ENCODE data around the gene GPRC5C. TPM values are rescaled to one million over a fixed set of nuclear protein-coding genes. Genes with fewer than 3 reads are reported as not detected.
"Not testable (repeated sequence)": the region's sequence is repeated elsewhere in the genome, so short reads cannot be mapped to it uniquely, and the experiment has no call there.

The GPRC5C gene
- total RNA-seq, 6 experiments from 2014 or later: not detected

DNA sequence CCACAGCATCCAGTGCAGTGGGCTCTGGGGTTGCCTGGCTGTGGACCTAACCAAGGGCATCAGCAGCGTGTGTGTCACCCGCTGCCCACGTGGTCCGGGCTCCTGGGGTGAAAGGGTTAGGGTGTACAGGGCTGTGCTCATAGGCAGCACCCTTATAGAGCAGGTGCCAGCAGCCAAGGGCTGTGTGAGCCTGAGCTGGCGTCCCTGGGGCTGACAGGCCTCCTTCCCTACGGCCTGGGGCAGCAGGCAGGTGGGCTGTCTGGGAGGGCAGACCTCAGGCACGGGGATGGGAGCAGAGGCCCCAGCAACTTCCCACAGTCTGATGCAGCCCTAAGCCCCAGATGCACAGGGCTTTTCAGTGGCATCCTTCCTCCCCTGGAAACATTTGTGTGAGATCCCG, 48.4 kb downstream of the GPRC5C start:
- DNase-seq: no peak
- Mint-ChIP-seq H3K9me3 (peaks cover 90% of the 10 kb centered on the region), H3K4me3 (no peak overlapping the region), H3K27me3 (ENCODE audit: insufficient read depth) (no peaks in the 10 kb centered on the region), H3K36me3 (ENCODE audit: low read depth) (peaks cover 12% of the 10 kb centered on the region), H3K4me1 (ENCODE audit: low read depth) (no peaks in the 10 kb centered on the region), H3K27ac (no peak overlapping the region)
- TF ChIP-seq, protein P1, sequence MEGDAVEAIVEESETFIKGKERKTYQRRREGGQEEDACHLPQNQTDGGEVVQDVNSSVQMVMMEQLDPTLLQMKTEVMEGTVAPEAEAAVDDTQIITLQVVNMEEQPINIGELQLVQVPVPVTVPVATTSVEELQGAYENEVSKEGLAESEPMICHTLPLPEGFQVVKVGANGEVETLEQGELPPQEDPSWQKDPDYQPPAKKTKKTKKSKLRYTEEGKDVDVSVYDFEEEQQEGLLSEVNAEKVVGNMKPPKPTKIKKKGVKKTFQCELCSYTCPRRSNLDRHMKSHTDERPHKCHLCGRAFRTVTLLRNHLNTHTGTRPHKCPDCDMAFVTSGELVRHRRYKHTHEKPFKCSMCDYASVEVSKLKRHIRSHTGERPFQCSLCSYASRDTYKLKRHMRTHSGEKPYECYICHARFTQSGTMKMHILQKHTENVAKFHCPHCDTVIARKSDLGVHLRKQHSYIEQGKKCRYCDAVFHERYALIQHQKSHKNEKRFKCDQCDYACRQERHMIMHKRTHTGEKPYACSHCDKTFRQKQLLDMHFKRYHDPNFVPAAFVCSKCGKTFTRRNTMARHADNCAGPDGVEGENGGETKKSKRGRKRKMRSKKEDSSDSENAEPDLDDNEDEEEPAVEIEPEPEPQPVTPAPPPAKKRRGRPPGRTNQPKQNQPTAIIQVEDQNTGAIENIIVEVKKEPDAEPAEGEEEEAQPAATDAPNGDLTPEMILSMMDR (IDR thresholded peaks at IDR 0.05): no peak

DNA sequence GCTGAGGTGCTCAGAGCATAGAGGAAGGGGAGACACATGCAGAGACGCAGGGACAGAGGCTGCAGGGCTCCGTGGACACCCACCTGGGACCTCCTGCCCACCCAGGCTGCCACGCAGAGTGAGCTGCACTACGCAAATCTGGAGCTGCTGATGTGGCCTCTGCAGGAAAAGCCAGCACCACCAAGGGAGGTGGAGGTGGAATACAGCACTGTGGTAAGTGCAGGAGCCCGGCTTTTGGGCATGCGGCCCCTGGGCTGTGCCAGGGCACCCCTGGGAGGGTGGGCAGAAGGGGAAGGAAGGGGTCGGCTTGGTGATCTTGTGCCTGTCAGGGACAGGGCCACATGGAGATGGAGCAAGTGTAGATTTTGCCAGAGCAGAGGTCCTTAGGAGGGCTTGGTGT, 49.7 kb downstream of the GPRC5C start:
- H3K27me3 Mint-ChIP-seq (ENCODE audit: insufficient read depth): no peaks in the 10 kb centered on the region
- H3K27ac Mint-ChIP-seq: no peak overlapping the region
- DNase-seq: no peak
- H3K4me3 Mint-ChIP-seq: no peak overlapping the region
- no peaks in the 10 kb centered on the region for H3K4me1 Mint-ChIP-seq (ENCODE audit: low read depth)
- TF ChIP-seq, protein P1 (IDR thresholded peaks at IDR 0.05): no peak
- H3K36me3 Mint-ChIP-seq (ENCODE audit: low read depth): peaks cover 12% of the 10 kb centered on the region
- peaks cover 80% of the 10 kb centered on the region for H3K9me3 Mint-ChIP-seq

DNA sequence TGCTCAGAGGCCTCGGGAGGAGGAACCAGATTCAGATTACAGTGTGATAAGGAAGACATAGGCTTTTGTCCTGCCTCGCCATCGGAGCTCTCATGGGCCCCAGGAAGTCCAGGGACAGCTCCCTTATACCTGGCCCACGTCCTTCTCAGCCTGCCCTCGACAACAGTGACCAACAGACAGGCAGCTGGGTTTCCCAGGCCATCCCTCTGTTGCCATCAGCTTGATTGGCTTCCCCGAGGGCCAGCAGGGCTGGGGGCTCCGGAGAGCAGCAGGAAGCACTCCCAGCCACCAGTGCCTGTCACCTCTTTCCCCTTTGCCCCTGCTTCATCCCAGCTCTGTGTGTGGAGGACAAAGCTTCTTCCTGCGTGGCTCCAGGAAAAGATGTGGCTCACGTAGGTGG, 52.2 kb downstream of the GPRC5C start:
- H3K27ac Mint-ChIP-seq: no peak overlapping the region
- peaks cover 65% of the 10 kb centered on the region for H3K9me3 Mint-ChIP-seq
- H3K4me1 Mint-ChIP-seq (ENCODE audit: low read depth): no peaks in the 10 kb centered on the region
- peaks cover 12% of the 10 kb centered on the region for H3K36me3 Mint-ChIP-seq (ENCODE audit: low read depth)
- H3K27me3 Mint-ChIP-seq (ENCODE audit: insufficient read depth): no peaks in the 10 kb centered on the region
- no peak for DNase-seq
- H3K4me3 Mint-ChIP-seq: no peak overlapping the region
- TF ChIP-seq, protein P1 (IDR thresholded peaks at IDR 0.05): no peak

DNA sequence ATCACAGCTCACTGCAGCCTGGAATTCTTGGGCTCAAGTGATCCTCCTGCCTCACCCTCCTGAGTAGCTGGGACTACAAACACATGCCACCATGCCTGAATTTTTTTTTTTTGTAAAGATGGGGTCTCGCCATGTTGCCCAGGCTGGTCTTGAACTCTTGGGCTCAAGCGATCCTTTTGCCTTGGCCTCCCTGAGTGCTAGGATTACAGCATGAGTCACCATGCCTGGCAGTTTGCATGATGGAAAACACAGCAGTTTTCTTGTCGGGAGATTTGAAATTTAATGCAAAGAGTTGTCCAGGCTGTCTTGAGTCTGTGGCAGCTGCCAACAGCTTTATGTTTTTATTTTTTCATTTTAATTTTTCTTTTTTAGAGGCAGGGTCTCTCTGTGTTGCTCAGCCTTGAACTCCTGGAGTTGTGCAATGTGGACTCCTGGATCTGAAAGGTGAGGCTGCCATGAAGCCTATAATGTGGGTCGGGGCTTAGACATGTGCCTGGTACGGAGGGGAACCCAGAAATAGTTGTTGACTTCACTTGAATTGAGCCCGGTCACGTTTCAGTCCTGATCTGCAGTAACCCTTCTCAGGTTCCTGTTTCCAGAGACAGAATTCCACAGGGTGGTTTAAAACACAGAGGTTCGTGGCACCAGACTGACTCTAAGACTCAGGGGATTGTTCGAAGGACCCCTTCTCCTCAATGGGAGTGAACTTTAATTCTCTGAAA, 53.3 kb downstream of the GPRC5C start:
- Mint-ChIP-seq H3K4me3 (no peak overlapping the region), H3K36me3 (ENCODE audit: low read depth) (peaks cover 6% of the 10 kb centered on the region), H3K9me3 (peaks cover 57% of the 10 kb centered on the region), H3K4me1 (ENCODE audit: low read depth) (no peaks in the 10 kb centered on the region), H3K27ac (no peak overlapping the region), H3K27me3 (ENCODE audit: insufficient read depth) (no peaks in the 10 kb centered on the region)
- no peak for DNase-seq
- TF ChIP-seq, protein P1 (IDR thresholded peaks at IDR 0.05): no peak

DNA sequence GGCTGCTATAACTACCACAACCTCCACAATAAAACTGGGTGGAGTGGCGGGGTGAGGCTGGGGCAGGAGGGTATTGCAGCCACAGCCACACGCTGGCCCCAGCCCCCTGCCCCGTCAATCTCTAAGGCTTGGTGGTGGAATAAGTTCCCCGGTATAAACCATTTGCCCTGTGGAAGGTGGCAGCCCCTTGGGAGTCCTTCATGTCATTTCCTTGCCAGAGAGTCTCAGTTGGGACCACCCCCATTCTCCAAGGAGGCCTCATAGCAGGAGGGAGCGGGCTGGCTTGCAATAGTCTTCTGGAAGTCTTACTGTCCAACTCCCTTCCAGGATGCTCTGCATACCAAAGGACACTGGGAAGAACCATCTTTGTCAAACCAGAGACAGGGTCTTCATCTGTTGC, 54.0 kb downstream of the GPRC5C start:
- no peak overlapping the region for H3K27ac Mint-ChIP-seq
- TF ChIP-seq, protein P1 (IDR thresholded peaks at IDR 0.05): no peak
- H3K27me3 Mint-ChIP-seq (ENCODE audit: insufficient read depth): no peaks in the 10 kb centered on the region
- no peak overlapping the region for H3K4me3 Mint-ChIP-seq
- H3K9me3 Mint-ChIP-seq: peaks cover 50% of the 10 kb centered on the region
- no peaks in the 10 kb centered on the region for H3K4me1 Mint-ChIP-seq (ENCODE audit: low read depth)
- H3K36me3 Mint-ChIP-seq (ENCODE audit: low read depth): peaks cover 3% of the 10 kb centered on the region; the same call in 1 of the 2 replicates
- DNase-seq: no peak

DNA sequence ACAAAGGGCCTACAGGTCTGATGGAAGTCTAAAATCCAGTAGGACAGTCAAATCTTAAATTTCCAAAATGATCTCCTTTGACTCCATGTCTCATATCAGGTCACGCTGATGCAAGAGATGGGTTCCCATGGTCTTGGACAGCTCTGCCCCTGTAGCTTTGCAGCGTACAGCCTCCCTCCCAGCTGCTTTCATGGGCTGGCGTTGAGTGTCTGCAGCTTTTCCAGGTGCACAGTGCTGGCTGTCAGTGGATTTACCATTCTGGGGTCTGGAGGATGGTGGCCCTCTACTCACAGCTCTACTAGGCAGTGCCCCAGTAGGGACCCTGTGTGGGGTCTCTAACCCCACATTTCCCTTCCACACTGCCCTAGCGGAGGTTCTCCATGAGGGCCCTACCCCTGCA, 56.4 kb downstream of the GPRC5C start:
- H3K4me3 Mint-ChIP-seq; H3K27ac Mint-ChIP-seq; H3K27me3 Mint-ChIP-seq (ENCODE audit: insufficient read depth); H3K4me1 Mint-ChIP-seq (ENCODE audit: low read depth); DNase-seq; H3K36me3 Mint-ChIP-seq (ENCODE audit: low read depth): not testable (repeated sequence)
- peaks cover 28% of the 10 kb centered on the region for H3K9me3 Mint-ChIP-seq

Data from HFFc6 (cell line).